CD14-positive monocyte (primary cell): Measurements from ENCODE around the gene OVCH1. TPM values are rescaled to one million over a fixed set of nuclear protein-coding genes. Genes with fewer than 3 reads are reported as not detected.

Experiments
- DNase-seq, 3 donors: peaks; one replicate each; pipeline ENCODE4 v3.0.0-alpha.2; 2011 to 2022
- H2AFZ ChIP-seq: 2 replicates; pipeline ENCODE4 v1.6.0; 2012; ENCODE audit warnings: mild to moderate bottlenecking, low read depth, low read length, inconsistent platforms; ENCODE audit not compliant: insufficient read depth, poor library complexity, severe bottlenecking
- H3K27ac ChIP-seq, 2 donors: 1 replicate in 1 of 2; 2 replicates in 1 of 2; pipeline ENCODE4 v1.5.1; 2012 to 2013; ENCODE audit warnings: low read length in 2 of 2, control low read depth in 1 of 2, inconsistent platforms in 1 of 2, low read depth in 1 of 2, mild to moderate bottlenecking in 1 of 2
- H3K27me3 ChIP-seq, 2 donors: one replicate each; pipeline versions ENCODE4 v1.6.0 to v1.6.1; 2011 to 2013; ENCODE audit warnings: low read length in 2 of 2; ENCODE audit not compliant: control insufficient read depth in 2 of 2, insufficient read depth in 2 of 2
- H3K36me3 ChIP-seq, 2 donors: replicated peaks in 1 of 2; 1 replicate in 1 of 2; 2 replicates in 1 of 2; pipeline versions ENCODE4 v1.5.1 to v1.6.1; 2012 to 2013; ENCODE audit warnings: low read length in 2 of 2, control low read depth in 1 of 2, inconsistent platforms in 1 of 2, mild to moderate bottlenecking in 1 of 2; ENCODE audit not compliant: insufficient read depth in 2 of 2, control insufficient read depth in 1 of 2
- H3K4me1 ChIP-seq, 2 donors: 1 replicate in 1 of 2; 2 replicates in 1 of 2; pipeline versions ENCODE4 v1.5.1 to v1.6.1; 2012 to 2013; ENCODE audit warnings: low read length in 2 of 2, control low read depth in 1 of 2, inconsistent platforms in 1 of 2, mild to moderate bottlenecking in 1 of 2, moderate library complexity in 1 of 2; ENCODE audit not compliant: insufficient read depth in 2 of 2, control insufficient read depth in 1 of 2
- H3K4me2 ChIP-seq: replicated peaks from 2 replicates; pipeline ENCODE3; 2012; ENCODE audit warnings: low read length, moderate library complexity, mild to moderate bottlenecking; ENCODE audit not compliant: poor library complexity, severe bottlenecking; ENCODE audit errors: extremely low read depth
- H3K4me3 ChIP-seq, 3 experiments: fragments of 200-600 bp in 1 of 3; sonication (generic) in 1 of 3; replicated peaks in 1 of 3; 1 replicate in 2 of 3; 2 replicates in 1 of 3; pipeline ENCODE4 v1.5.1; 2011 to 2013; ENCODE audit warnings: low read length in 3 of 3, mild to moderate bottlenecking in 3 of 3, control low read depth in 2 of 3, low read depth in 2 of 3, inconsistent platforms in 1 of 3, moderate library complexity in 1 of 3
- H3K79me2 ChIP-seq: 2 replicates; pipeline ENCODE4 v1.6.0; 2012; ENCODE audit warnings: mild to moderate bottlenecking, control low read depth, inconsistent platforms, low read length, moderate library complexity; ENCODE audit not compliant: insufficient read depth
- H3K9ac ChIP-seq: 2 replicates; pipeline ENCODE4 v1.6.0; 2017; ENCODE audit warnings: low read length, mild to moderate bottlenecking; ENCODE audit not compliant: insufficient read depth, poor library complexity, severe bottlenecking
- H3K9me3 ChIP-seq, 2 donors: replicated peaks in 1 of 2; 1 replicate in 1 of 2; 2 replicates in 1 of 2; pipeline versions ENCODE4 v1.5.1 to v1.6.1; 2012 to 2013; ENCODE audit warnings: low read length in 2 of 2, control low read depth in 1 of 2; ENCODE audit not compliant: control insufficient read depth in 1 of 2, insufficient read depth in 1 of 2
- H4K20me1 ChIP-seq: 2 replicates; pipeline ENCODE4 v1.6.0; 2012; ENCODE audit warnings: mild to moderate bottlenecking, low read length, control low read depth, moderate library complexity; ENCODE audit not compliant: insufficient read depth
- H3K27ac Mint-ChIP-seq, 7 donors: one replicate each; pipeline ENCODE4 v1.8.0; 2020; ENCODE audit warnings: mild to moderate bottlenecking in 7 of 7, mixed read lengths in 7 of 7, moderate library complexity in 6 of 7, inconsistent platforms in 2 of 7
- H3K27me3 Mint-ChIP-seq, 3 donors: one replicate each; pipeline ENCODE4 v1.8.0; 2021 to 2022; ENCODE audit warnings: low read depth in 3 of 3, mild to moderate bottlenecking in 3 of 3, mixed read lengths in 3 of 3, moderate library complexity in 3 of 3, inconsistent platforms in 1 of 3
- H3K36me3 Mint-ChIP-seq, 2 donors: one replicate each; pipeline ENCODE4 v1.8.0; 2020; ENCODE audit warnings: mixed read lengths in 2 of 2, inconsistent platforms in 1 of 2, mild to moderate bottlenecking in 1 of 2
- H3K4me1 Mint-ChIP-seq: one replicate; pipeline ENCODE4 v1.8.0; 2020; ENCODE audit warnings: mild to moderate bottlenecking, mixed read lengths
- H3K4me3 Mint-ChIP-seq, 2 donors: one replicate each; pipeline ENCODE4 v1.8.0; 2020; ENCODE audit warnings: mild to moderate bottlenecking in 2 of 2, mixed read lengths in 2 of 2, moderate library complexity in 1 of 2
- H3K9me3 Mint-ChIP-seq, 7 donors: one replicate each; pipeline ENCODE4 v1.8.0; 2020 to 2022; ENCODE audit warnings: mixed read lengths in 7 of 7, mild to moderate bottlenecking in 6 of 7, moderate library complexity in 6 of 7, inconsistent platforms in 2 of 7
- WGBS: methylation state at CpG from one replicate; pipeline ENCODE4 v1.1.5; 2013; ENCODE audit warnings: missing lambda C conversion rate; ENCODE audit not compliant: insufficient coverage; 5-methylcytosine and 5-hydroxymethylcytosine counted together
- intact Hi-C, 2 donors: fragments of 100-400 bp; cut with micrococcal nuclease; formaldehyde crosslinking; loops; one replicate each; pipeline versions ENCODE4 v1.15.0 to v1.15.1; 2023
- polyA plus RNA-seq, 3 donors: library from polyadenylated mRNA; depleted of rRNA in 1 of 3; unstranded in 2 of 3; stranded (reverse) in 1 of 3; fragments of 300-500 nt in 2 of 3; fragments of >200 nt in 1 of 3; fragmentation: Illumina TruSeq in 2 of 3; gene quantifications; 1 replicate in 2 of 3; 2 replicates in 1 of 3; pipeline ENCODE4 v1.2.3, GENCODE V29; 2012 to 2021
- TF ChIP-seq, protein P1 (sequence below): fragments of 200-600 bp; IDR thresholded peaks from one replicate; pipeline ENCODE4 v1.8.0; 2022; ENCODE audit warnings: antibody characterized with exemption, mild to moderate bottlenecking

OVCH1 gene
- polyA plus RNA-seq, 3 donors = 0.03 TPM; not detected in 2

DNA sequence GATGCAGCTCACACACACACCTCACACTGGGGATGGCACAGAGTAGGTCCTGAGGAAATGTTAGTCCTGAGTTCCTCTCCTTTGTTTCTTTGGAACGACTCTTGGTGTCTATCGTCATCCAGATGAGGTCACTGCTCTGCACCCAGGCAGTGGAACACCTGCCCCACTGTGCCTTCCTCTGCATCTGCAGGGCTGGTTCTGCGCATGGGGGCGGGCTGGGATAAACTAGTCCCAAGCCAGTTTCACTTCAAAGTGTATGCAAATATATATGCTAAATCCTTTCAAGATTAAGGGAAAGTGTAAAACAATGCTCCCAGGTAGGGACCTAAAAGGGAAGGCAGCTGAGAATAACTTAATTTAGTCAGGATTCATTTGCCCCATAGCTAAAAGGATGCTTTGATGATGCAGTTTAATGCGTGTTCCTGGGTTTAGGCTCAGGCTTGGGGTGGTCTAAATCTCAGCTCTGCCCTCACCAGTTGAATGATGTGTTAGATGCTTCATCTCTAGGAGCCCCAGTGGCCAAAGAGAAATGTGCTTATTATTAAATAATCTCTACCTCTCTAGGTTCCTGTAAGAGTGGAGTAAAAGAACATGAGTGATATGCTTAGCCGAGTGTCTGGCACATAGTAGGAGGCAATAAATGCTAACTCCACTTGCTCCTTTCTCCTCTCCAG lies 47.1 kb upstream of the OVCH1 start:
- Mint-ChIP-seq H3K27me3 (peaks cover 0 to 6% (median 4%) of the 10 kb centered on the region in 3 donors), H3K36me3 (peaks cover 0 to 12% of the 10 kb centered on the region in 2 donors), H3K27ac (no peak overlapping the region), H3K9me3 (no peaks in the 10 kb centered on the region), H3K4me3 (no peak overlapping the region), H3K4me1 (peaks cover 5% of the 10 kb centered on the region)
- no peaks in the 10 kb centered on the region for H4K20me1 ChIP-seq
- intact Hi-C loops = no loop called here
- H3K9me3 ChIP-seq = no peaks in the 10 kb centered on the region
- H2AFZ ChIP-seq = no peak overlapping the region
- H3K79me2 ChIP-seq = no peaks in the 10 kb centered on the region
- no peak overlapping the region for H3K27ac ChIP-seq
- H3K4me3 ChIP-seq = no peak overlapping the region
- WGBS = 100% methylated on average over 1 of the region's 6 CpGs
- no peaks in the 10 kb centered on the region for H3K36me3 ChIP-seq
- no peaks in the 10 kb centered on the region for H3K27me3 ChIP-seq
- TF ChIP-seq, protein P1, sequence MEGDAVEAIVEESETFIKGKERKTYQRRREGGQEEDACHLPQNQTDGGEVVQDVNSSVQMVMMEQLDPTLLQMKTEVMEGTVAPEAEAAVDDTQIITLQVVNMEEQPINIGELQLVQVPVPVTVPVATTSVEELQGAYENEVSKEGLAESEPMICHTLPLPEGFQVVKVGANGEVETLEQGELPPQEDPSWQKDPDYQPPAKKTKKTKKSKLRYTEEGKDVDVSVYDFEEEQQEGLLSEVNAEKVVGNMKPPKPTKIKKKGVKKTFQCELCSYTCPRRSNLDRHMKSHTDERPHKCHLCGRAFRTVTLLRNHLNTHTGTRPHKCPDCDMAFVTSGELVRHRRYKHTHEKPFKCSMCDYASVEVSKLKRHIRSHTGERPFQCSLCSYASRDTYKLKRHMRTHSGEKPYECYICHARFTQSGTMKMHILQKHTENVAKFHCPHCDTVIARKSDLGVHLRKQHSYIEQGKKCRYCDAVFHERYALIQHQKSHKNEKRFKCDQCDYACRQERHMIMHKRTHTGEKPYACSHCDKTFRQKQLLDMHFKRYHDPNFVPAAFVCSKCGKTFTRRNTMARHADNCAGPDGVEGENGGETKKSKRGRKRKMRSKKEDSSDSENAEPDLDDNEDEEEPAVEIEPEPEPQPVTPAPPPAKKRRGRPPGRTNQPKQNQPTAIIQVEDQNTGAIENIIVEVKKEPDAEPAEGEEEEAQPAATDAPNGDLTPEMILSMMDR = no peak
- no peak overlapping the region for H3K4me2 ChIP-seq
- H3K4me1 ChIP-seq = no peaks in the 10 kb centered on the region
- no peak for DNase-seq
- H3K9ac ChIP-seq = no peak overlapping the region

DNA sequence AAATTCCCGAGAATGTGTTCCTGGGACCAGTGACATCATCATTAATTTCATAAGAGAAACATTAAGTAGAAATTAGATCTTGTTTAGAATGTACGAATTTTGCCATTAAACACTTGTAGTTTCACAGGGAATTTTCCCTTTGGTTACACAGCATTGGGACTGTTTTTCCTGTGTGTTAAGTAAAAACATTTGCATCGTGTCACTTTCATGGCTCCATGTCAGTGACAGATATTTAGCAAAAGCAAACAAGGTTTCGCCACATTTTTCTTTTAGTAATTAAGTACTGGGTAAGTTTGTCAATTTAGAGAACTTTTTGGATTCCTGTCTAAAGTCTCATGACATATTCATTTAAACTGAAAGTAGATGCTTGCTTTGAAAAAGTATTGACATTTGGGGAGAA lies 45.5 kb upstream of the OVCH1 start:
- H4K20me1 ChIP-seq = no peaks in the 10 kb centered on the region
- H3K36me3 Mint-ChIP-seq = peaks cover 0 to 7% of the 10 kb centered on the region in 2 donors
- H3K79me2 ChIP-seq = no peaks in the 10 kb centered on the region
- intact Hi-C loops = no loop called here
- no peaks in the 10 kb centered on the region for H3K27me3 ChIP-seq
- H3K9me3 ChIP-seq = no peaks in the 10 kb centered on the region
- no CpG with 5 or more reads among the region's 4 CpGs for WGBS
- no peaks in the 10 kb centered on the region for H3K36me3 ChIP-seq
- H3K4me1 Mint-ChIP-seq = peaks cover 5% of the 10 kb centered on the region
- no peak overlapping the region for H3K9ac ChIP-seq
- no peak overlapping the region for H3K4me3 Mint-ChIP-seq
- H3K27ac Mint-ChIP-seq = no peak overlapping the region
- H3K9me3 Mint-ChIP-seq = no peaks in the 10 kb centered on the region
- no peak overlapping the region for H3K4me3 ChIP-seq
- peaks cover 0 to 6% (median 4%) of the 10 kb centered on the region in 3 donors for H3K27me3 Mint-ChIP-seq
- H2AFZ ChIP-seq = no peak overlapping the region
- no peak overlapping the region for H3K4me2 ChIP-seq
- DNase-seq = no peak
- no peak overlapping the region for H3K27ac ChIP-seq
- TF ChIP-seq, protein P1 = no peak
- H3K4me1 ChIP-seq = no peaks in the 10 kb centered on the region
